NT2/D1 (cell line): ENCODE results near the gene PNISR.

Experiments
- YY1 ChIP-seq: IDR thresholded peaks from 2 replicates; pipeline ENCODE4 v1.6.1; 2011; ENCODE audit not compliant: insufficient read length, insufficient read depth
- ZNF274 ChIP-seq: IDR thresholded peaks from 2 replicates; pipeline ENCODE4 v1.6.1; 2011; ENCODE audit warnings: mild to moderate bottlenecking, low read depth, low read length

DNA sequence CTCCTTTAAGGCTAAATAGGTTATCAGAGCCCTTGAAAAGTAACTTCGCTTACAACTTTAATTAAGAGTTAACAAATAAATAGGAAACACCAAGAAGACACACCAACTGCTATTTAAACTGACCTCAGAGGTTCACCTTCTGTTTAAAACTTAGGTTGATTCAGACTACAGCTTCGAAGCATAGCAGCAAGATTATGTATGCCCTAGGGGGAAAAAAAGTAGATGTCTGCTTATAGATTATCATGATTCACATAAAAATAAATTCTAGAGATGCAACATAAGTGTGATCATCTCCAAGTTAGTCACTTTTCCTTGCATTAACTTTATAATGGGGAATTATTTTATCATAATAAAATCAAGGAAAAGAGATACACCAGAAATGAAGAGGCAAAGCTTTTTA lies 8.9 kb downstream of the PNISR start:
- TF ChIP-seq ZNF274 (no peak), YY1 (no peak)
